Activated naive CD4-positive, alpha-beta T cell treated with anti-CD3 and anti-CD28 coated beads for 36 hours (primary cell): ENCODE data around the gene SBF2. TPM values are rescaled to one million over a fixed set of nuclear protein-coding genes. Genes with fewer than 3 reads are reported as not detected.

Source experiments
- CTCF ChIA-PET: fragments of 350-600 bp; sonication (Branson Sonifier 250); formaldehyde crosslinking; loops from one replicate; lab custom pipeline; 2021; ENCODE audit warnings: antibody characterized with exemption; lab: Charles Lee
- DNase-seq: peaks from one replicate; pipeline ENCODE4 v3.0.0-alpha.2; 2020
- H3K27ac Mint-ChIP-seq: one replicate; pipeline ENCODE4 v1.8.0; 2021; ENCODE audit warnings: mild to moderate bottlenecking, mixed read lengths
- H3K27me3 Mint-ChIP-seq: one replicate; pipeline ENCODE4 v1.8.0; 2021; ENCODE audit warnings: low read depth, mixed read lengths
- H3K36me3 Mint-ChIP-seq: one replicate; pipeline ENCODE4 v1.8.0; 2021; ENCODE audit warnings: low read depth, mixed read lengths
- H3K4me1 Mint-ChIP-seq: one replicate; pipeline ENCODE4 v1.8.0; 2021; ENCODE audit warnings: low read depth, mixed read lengths
- H3K4me3 Mint-ChIP-seq: one replicate; pipeline ENCODE4 v1.8.0; 2021; ENCODE audit warnings: mild to moderate bottlenecking, moderate library complexity, mixed read lengths
- H3K9me3 Mint-ChIP-seq: one replicate; pipeline ENCODE4 v1.8.0; 2021; ENCODE audit warnings: mixed read lengths
- intact Hi-C: fragments of 100-400 bp; cut with micrococcal nuclease; formaldehyde crosslinking; loops from one replicate; pipeline ENCODE4 v1.15.1; 2023
- total RNA-seq, 2 experiments: library from RNA; stranded (reverse); gene quantifications; one replicate each; pipeline ENCODE4 v1.2.3, GENCODE V29; 2021

Gene SBF2
- total RNA-seq, 2 experiments from 2014 or later, result 8.7 to 9.9 TPM

DNA sequence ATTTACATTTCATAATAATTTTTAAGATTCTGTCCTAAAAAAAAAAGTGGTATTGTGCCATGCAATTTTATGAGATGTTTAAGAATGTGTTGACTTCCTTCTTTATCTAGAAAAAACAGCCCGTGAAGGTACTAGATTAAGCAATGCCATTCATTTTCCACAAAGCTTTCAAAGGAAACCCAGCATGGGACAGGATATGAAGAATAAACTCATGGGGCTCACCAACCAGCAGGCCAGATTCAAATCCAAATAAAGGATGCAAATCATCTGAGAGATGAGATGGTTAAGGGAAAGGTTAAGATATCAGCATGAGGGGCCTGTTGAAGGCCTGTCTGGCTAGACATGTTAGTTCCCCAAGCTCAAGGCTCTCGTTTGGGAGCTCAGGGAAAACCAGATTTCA lies 431.0 kb downstream of the SBF2 start:
- no peaks in the 10 kb centered on the region for H3K9me3 Mint-ChIP-seq
- intact Hi-C loops, result loop anchor here (1.0 kb wide), 4 partner anchors 110 to 460 kb away; no protein-coding TSS in a partner anchor
- H3K27me3 Mint-ChIP-seq, result no peaks in the 10 kb centered on the region
- CTCF ChIA-PET, result interaction anchor here (0.7 to 2.6 kb wide), 9 partner anchors 8 to 444 kb away, joined by 3 to 20 read pairs (median 3); no protein-coding TSS in a partner anchor
- no peak overlapping the region for H3K4me3 Mint-ChIP-seq
- H3K4me1 Mint-ChIP-seq, result peaks cover 28% of the 10 kb centered on the region
- H3K27ac Mint-ChIP-seq, result no peak overlapping the region
- H3K36me3 Mint-ChIP-seq, result no peaks in the 10 kb centered on the region
- no peak for DNase-seq

DNA sequence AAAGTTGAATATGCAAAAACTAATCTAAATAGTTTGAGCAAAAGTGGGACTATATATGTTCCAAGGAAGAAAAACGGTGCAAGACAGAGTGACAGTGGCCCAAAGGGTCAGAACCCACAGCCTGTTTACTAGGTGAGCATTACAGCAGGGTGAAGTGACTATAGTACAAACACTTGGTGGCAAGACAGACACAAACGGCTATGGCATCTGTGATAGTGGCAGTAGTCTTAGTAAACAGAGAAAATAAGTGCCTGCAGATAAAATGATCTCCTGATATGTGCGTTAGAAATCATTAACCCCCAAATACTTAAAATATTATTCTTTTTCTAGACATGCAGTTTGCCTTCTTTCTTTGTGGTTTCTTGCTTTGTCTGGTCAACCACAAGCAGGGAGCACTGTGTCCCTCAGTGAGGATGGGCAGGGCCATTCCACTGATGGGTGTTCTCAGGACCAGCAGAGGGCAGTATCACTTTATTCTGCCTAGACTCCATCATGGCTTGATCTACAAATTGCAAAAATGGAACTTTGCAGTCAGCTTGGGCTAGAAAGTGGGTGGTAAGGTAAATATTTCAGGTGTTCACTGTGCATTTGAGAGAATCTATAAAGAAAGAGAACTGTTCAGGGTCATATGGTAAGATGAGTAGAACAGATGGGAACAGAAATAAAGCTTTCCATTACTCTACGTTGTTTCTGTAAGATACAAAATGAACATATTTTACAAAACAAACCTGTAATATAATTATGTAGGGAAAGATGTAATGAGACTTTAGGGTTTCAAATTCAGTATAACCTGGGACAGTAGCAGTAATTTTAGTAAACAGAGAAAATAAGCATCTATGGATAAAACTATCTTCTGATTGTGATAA lies 431.9 kb downstream of the SBF2 start:
- DNase-seq, result peak; percentile 71
- H3K4me3 Mint-ChIP-seq, result no peak overlapping the region
- no peak overlapping the region for H3K27ac Mint-ChIP-seq
- no peaks in the 10 kb centered on the region for H3K9me3 Mint-ChIP-seq
- CTCF ChIA-PET, result interaction anchor here (0.7 to 2.6 kb wide), 10 partner anchors 8 to 462 kb away, joined by 3 to 20 read pairs (median 4); no protein-coding TSS in a partner anchor
- H3K36me3 Mint-ChIP-seq, result no peaks in the 10 kb centered on the region
- no peaks in the 10 kb centered on the region for H3K27me3 Mint-ChIP-seq
- H3K4me1 Mint-ChIP-seq, result peaks cover 30% of the 10 kb centered on the region
- intact Hi-C loops, result loop anchor here (1.0 to 2.0 kb wide), 5 partner anchors 111 to 461 kb away; no protein-coding TSS in a partner anchor

- Mint-ChIP-seq H3K4me1 (peaks cover 30% of the 10 kb centered on the region), H3K9me3 (no peaks in the 10 kb centered on the region), H3K4me3 (no peak overlapping the region), H3K27me3 (no peaks in the 10 kb centered on the region), H3K36me3 (no peaks in the 10 kb centered on the region), H3K27ac (peak overlapping the region; percentile 57)
- CTCF ChIA-PET, result interaction anchor here (0.6 to 2.1 kb wide), 8 partner anchors 11 to 348 kb away, joined by 3 to 9 read pairs (median 3); no protein-coding TSS in a partner anchor
- peak; percentile 26 for DNase-seq
- intact Hi-C loops, result loop anchor here (1.0 to 2.0 kb wide), 3 partner anchors 18 to 245 kb away; no protein-coding TSS in a partner anchor
Observed at GRCh38 chr11:9859554-9860305, 434.3 kb downstream of the SBF2 start.

- peaks cover 30% of the 10 kb centered on the region for H3K4me1 Mint-ChIP-seq
- H3K9me3 Mint-ChIP-seq, result no peaks in the 10 kb centered on the region
- DNase-seq, result no peak
- CTCF ChIA-PET, result interaction anchor here (1.8 to 2.1 kb wide), 2 partner anchors 101 to 114 kb away, joined by 6 to 7 read pairs; no protein-coding TSS in a partner anchor
- H3K27me3 Mint-ChIP-seq, result no peaks in the 10 kb centered on the region
- no peak overlapping the region for H3K4me3 Mint-ChIP-seq
- peak overlapping the region; percentile 62 for H3K27ac Mint-ChIP-seq
- no peaks in the 10 kb centered on the region for H3K36me3 Mint-ChIP-seq
- intact Hi-C loops, result loop anchor here (1.0 kb wide), 1 partner anchor 18 kb away; no protein-coding TSS in a partner anchor
Observed at GRCh38 chr11:9858822-9859221, 435.2 kb downstream of the SBF2 start.

DNA sequence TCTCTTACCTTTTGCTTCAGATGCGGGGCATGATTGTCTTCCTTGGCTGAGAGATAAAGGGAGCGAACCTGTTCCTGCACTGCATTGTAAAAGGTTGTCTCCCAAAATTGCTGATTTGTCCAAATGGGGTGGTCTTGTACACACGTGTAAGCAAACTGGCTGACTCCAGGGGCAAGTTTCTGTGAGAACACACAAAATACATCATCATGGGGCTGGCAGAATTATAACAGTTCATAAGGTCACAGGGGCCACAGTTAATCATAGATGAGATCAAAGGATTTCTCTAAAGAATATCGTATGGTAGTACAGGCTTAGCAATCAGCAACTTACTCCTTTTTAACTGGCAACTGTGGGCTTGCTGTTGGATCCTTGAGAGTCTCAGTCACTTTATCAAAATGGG lies 435.8 kb downstream of the SBF2 start:
- Mint-ChIP-seq H3K4me1 (peaks cover 30% of the 10 kb centered on the region), H3K4me3 (no peak overlapping the region), H3K27me3 (no peaks in the 10 kb centered on the region), H3K27ac (peak overlapping the region; percentile 62), H3K9me3 (no peaks in the 10 kb centered on the region), H3K36me3 (no peaks in the 10 kb centered on the region)
- CTCF ChIA-PET, result interaction anchor here (0.6 kb wide), 2 partner anchors 51 to 116 kb away, joined by 3 read pairs; no protein-coding TSS in a partner anchor
- DNase-seq, result no peak
- intact Hi-C loops, result no loop called here

- H3K27ac Mint-ChIP-seq, result no peak overlapping the region
- H3K4me1 Mint-ChIP-seq, result peaks cover 25% of the 10 kb centered on the region
- CTCF ChIA-PET, result interaction anchor here (1.1 kb wide), 1 partner anchor 12 kb away, joined by 6 read pairs; no protein-coding TSS in a partner anchor
- H3K4me3 Mint-ChIP-seq, result no peak overlapping the region
- H3K9me3 Mint-ChIP-seq, result no peaks in the 10 kb centered on the region
- intact Hi-C loops, result no loop called here
- no peak for DNase-seq
- no peaks in the 10 kb centered on the region for H3K27me3 Mint-ChIP-seq
- no peaks in the 10 kb centered on the region for H3K36me3 Mint-ChIP-seq
Observed at GRCh38 chr11:9855579-9856287, 438.3 kb downstream of the SBF2 start.

GRCh38 chr11:9853929-9854552 lies 440.0 kb downstream of the SBF2 start:
- peaks cover 9% of the 10 kb centered on the region for H3K36me3 Mint-ChIP-seq
- H3K27ac Mint-ChIP-seq, result no peak overlapping the region
- peaks cover 12% of the 10 kb centered on the region for H3K4me1 Mint-ChIP-seq
- DNase-seq, result no peak
- intact Hi-C loops, result no loop called here
- CTCF ChIA-PET, result no interaction called here
- H3K9me3 Mint-ChIP-seq, result no peaks in the 10 kb centered on the region
- H3K4me3 Mint-ChIP-seq, result no peak overlapping the region
- no peaks in the 10 kb centered on the region for H3K27me3 Mint-ChIP-seq

GRCh38 chr11:9852465-9852864 lies 441.6 kb downstream of the SBF2 start:
- intact Hi-C loops, result no loop called here
- CTCF ChIA-PET, result no interaction called here

DNA sequence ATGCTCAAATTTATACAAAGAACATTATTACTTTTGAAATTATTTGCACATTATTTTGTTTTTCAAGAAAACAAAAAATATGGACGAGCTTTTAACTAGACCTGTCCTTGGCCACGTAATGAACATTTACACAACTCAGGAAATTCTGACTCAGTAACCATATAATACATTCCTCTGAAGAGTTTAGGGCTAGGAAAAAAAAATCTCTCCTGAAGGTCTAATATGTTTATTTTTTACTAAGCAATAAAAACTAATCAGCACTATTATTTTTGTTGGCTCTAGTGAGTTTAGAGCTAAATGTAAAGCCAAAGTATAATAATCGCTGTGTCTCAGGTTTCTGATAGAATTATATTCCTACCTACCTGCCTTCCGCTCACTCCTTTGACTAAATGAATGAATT lies 442.7 kb downstream of the SBF2 start:
- no peak overlapping the region for H3K27ac Mint-ChIP-seq
- no peak for DNase-seq
- H3K4me3 Mint-ChIP-seq, result no peak overlapping the region
- no peaks in the 10 kb centered on the region for H3K27me3 Mint-ChIP-seq
- peaks cover 9% of the 10 kb centered on the region for H3K36me3 Mint-ChIP-seq
- intact Hi-C loops, result no loop called here
- CTCF ChIA-PET, result no interaction called here
- H3K4me1 Mint-ChIP-seq, result peaks cover 5% of the 10 kb centered on the region
- H3K9me3 Mint-ChIP-seq, result no peaks in the 10 kb centered on the region

More at GRCh38 chr11:9852465-9852864, 441.6 kb downstream of the SBF2 start:
- H3K36me3 Mint-ChIP-seq, result peaks cover 9% of the 10 kb centered on the region
- no peak for DNase-seq
- H3K4me3 Mint-ChIP-seq, result no peak overlapping the region
- no peak overlapping the region for H3K27ac Mint-ChIP-seq
- H3K9me3 Mint-ChIP-seq, result no peaks in the 10 kb centered on the region
- no peaks in the 10 kb centered on the region for H3K4me1 Mint-ChIP-seq
- H3K27me3 Mint-ChIP-seq, result no peaks in the 10 kb centered on the region

DNA sequence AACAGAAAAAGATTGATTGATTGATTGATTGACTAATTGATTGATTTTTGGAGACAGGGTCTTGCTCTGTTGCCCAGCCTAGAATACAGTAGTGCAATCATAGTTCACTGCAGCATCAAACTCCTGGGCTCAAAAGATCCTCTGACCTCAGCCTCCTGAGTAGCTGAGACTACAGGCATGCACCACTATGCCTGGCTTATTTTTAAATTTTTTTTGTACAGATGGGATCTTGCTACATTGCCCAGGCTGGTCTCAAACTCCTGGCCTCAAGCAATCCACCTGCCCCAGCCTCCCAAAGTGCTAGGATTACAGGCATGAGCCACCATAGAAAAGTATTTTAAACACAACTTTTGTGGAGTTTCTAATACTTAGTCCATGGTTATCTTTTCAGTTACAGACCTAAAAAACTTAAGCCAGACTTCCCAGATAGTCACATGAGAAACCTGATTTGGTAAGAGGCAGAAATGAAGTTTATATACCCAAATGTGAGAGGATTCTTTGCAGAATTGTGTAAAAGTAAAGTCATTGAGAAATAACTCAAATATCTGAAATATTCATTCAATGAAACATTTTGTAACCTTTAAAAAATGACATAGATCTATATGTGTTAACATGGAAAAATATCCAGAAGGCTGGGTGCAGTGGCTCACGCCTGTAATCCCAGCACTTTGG lies 443.7 kb downstream of the SBF2 start:
- no peak for DNase-seq
- no peak overlapping the region for H3K27ac Mint-ChIP-seq
- peaks cover 9% of the 10 kb centered on the region for H3K4me1 Mint-ChIP-seq
- no peaks in the 10 kb centered on the region for H3K27me3 Mint-ChIP-seq
- H3K9me3 Mint-ChIP-seq, result no peaks in the 10 kb centered on the region
- CTCF ChIA-PET, result interaction anchor here (0.7 kb wide), 1 partner anchor 10 kb away, joined by 3 read pairs; no protein-coding TSS in a partner anchor
- no peak overlapping the region for H3K4me3 Mint-ChIP-seq
- intact Hi-C loops, result no loop called here
- H3K36me3 Mint-ChIP-seq, result peaks cover 14% of the 10 kb centered on the region

DNA sequence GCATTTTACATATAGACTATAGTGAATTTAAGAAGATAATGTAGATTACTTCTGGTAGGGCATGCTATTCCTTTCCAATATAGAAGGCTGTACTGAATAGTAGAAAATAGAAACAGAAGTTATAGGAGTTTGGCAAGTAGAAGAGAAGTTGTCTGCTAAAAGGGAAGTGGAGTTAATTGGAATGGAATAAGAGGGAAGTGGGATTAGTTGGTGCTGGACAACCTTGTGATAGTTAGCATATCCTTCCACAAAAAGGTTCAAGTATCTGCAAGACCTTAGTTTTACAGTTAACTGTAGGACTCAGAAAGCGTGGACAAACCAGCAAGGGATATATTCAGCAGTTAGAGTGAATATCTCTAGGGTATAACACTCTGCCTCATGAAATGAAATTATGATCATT lies 444.6 kb downstream of the SBF2 start:
- intact Hi-C loops, result no loop called here
- H3K27ac Mint-ChIP-seq, result no peak overlapping the region
- H3K9me3 Mint-ChIP-seq, result no peaks in the 10 kb centered on the region
- H3K27me3 Mint-ChIP-seq, result no peaks in the 10 kb centered on the region
- CTCF ChIA-PET, result interaction anchor here (0.7 kb wide), 1 partner anchor 11 kb away, joined by 3 read pairs; no protein-coding TSS in a partner anchor
- H3K4me3 Mint-ChIP-seq, result no peak overlapping the region
- peaks cover 15% of the 10 kb centered on the region for H3K36me3 Mint-ChIP-seq
- no peak for DNase-seq
- peaks cover 9% of the 10 kb centered on the region for H3K4me1 Mint-ChIP-seq
